HepG2 (cell line): ENCODE results near the gene ARHGAP29. TPM values are rescaled to one million over a fixed set of nuclear protein-coding genes. Genes with fewer than 3 reads are reported as not detected.

Experiments
- AGO2 ChIP-seq: fragments of 200-400 bp; formaldehyde crosslinking; optimal IDR thresholded peaks from 2 replicates; pipeline ENCODE3; 2017; ENCODE audit warnings: mild to moderate bottlenecking, low read depth, low read length, moderate library complexity
- CSRNP1 ChIP-seq: sonication (generic); formaldehyde crosslinking; IDR thresholded peaks from 2 replicates; pipeline ENCODE4 v1.8.1; 2023; ENCODE audit warnings: mild to moderate bottlenecking, missing genetic modification reagents
- EED ChIP-seq: sonication (generic); formaldehyde crosslinking; IDR thresholded peaks from 2 replicates; pipeline ENCODE4 v1.5.0; 2020; ENCODE audit warnings: mild to moderate bottlenecking, missing genetic modification reagents
- GLI4 ChIP-seq: sonication (generic); formaldehyde crosslinking; IDR thresholded peaks from 2 replicates; pipeline ENCODE4 v1.5.1; 2020; ENCODE audit warnings: missing genetic modification reagents, mild to moderate bottlenecking, moderate library complexity, borderline replicate concordance
- MEIS1 ChIP-seq: sonication (generic); formaldehyde crosslinking; IDR thresholded peaks from 2 replicates; pipeline ENCODE4 v1.9.0; 2021; ENCODE audit warnings: mild to moderate bottlenecking, missing genetic modification reagents, moderate library complexity, borderline replicate concordance
- MXD4 ChIP-seq: IDR thresholded peaks from 2 replicates; pipeline ENCODE4 v1.6.1; 2016; ENCODE audit warnings: mild to moderate bottlenecking, missing biosample characterization, missing genetic modification reagents
- NR2F1 ChIP-seq, 2 experiments: fragments of 450-650 bp in 1 of 2; formaldehyde crosslinking in 1 of 2; IDR thresholded peaks; 2 replicates each; pipeline versions ENCODE4 v1.5.0 to v1.6.1; 2016 to 2020; ENCODE audit warnings: mild to moderate bottlenecking in 1 of 2, missing compliant biosample characterization in 1 of 2, missing genetic modification reagents in 1 of 2, moderate library complexity in 1 of 2
- NR3C1 ChIP-seq: sonication (generic); formaldehyde crosslinking; IDR thresholded peaks from 2 replicates; pipeline ENCODE4 v1.4.0; 2020; ENCODE audit warnings: missing genetic modification reagents
- PHB2 ChIP-seq: fragments of 450-650 bp; IDR thresholded peaks from 2 replicates; pipeline ENCODE4 v1.6.1; 2018; ENCODE audit not compliant: partially characterized antibody
- RBM22 ChIP-seq: fragments of 200-400 bp; formaldehyde crosslinking; optimal IDR thresholded peaks from 2 replicates; pipeline ENCODE3; 2017; ENCODE audit warnings: mild to moderate bottlenecking, low read length, moderate library complexity
- SETDB1 ChIP-seq: sonication (generic); formaldehyde crosslinking; IDR thresholded peaks from 2 replicates; pipeline ENCODE4 v1.5.1; 2020; ENCODE audit warnings: missing genetic modification reagents, mild to moderate bottlenecking, borderline replicate concordance
- TCF12 ChIP-seq, 2 experiments: fragments of 450-650 bp in 1 of 2; sonication (generic) in 1 of 2; formaldehyde crosslinking in 1 of 2; IDR thresholded peaks; 2 replicates each; pipeline versions ENCODE4 v1.6.1 to v1.8.0; 2017 to 2022; ENCODE audit warnings: antibody characterized with exemption in 1 of 2, mild to moderate bottlenecking in 1 of 2, missing genetic modification reagents in 1 of 2, moderate library complexity in 1 of 2
- THAP11 ChIP-seq: IDR thresholded peaks from 2 replicates; pipeline ENCODE4 v1.6.1; 2016; ENCODE audit warnings: missing biosample characterization, missing genetic modification reagents
- ZKSCAN5 ChIP-seq: sonication (generic); formaldehyde crosslinking; IDR thresholded peaks from 2 replicates; pipeline ENCODE4 v1.5.1; 2020; ENCODE audit warnings: mild to moderate bottlenecking, missing genetic modification reagents
- ZMYM4 ChIP-seq: sonication (generic); formaldehyde crosslinking; IDR thresholded peaks from 2 replicates; pipeline ENCODE4 v1.8.1; 2023; ENCODE audit warnings: mild to moderate bottlenecking, missing genetic modification reagents
- ZNF12 ChIP-seq: sonication (generic); formaldehyde crosslinking; IDR thresholded peaks from 2 replicates; pipeline ENCODE4 v1.5.0; 2020; ENCODE audit warnings: missing genetic modification reagents
- ZNF160 ChIP-seq: sonication (generic); formaldehyde crosslinking; IDR thresholded peaks from 2 replicates; pipeline ENCODE4 v1.8.0; 2022; ENCODE audit warnings: mild to moderate bottlenecking, inconsistent platforms, missing genetic modification reagents
- ZNF296 ChIP-seq: sonication (generic); formaldehyde crosslinking; conservative IDR thresholded peaks from 2 replicates; pipeline ENCODE4 v1.5.0; 2020; ENCODE audit warnings: mild to moderate bottlenecking, missing genetic modification reagents
- ZNF33A ChIP-seq: sonication (generic); formaldehyde crosslinking; IDR thresholded peaks from 2 replicates; pipeline ENCODE4 v1.5.1; 2020; ENCODE audit warnings: missing genetic modification reagents, mild to moderate bottlenecking, moderate library complexity, borderline replicate concordance
- ZNF543 ChIP-seq: sonication (generic); formaldehyde crosslinking; IDR thresholded peaks from 2 replicates; pipeline ENCODE4 v1.4.0; 2020; ENCODE audit warnings: mild to moderate bottlenecking, missing genetic modification reagents
- ZNF598 ChIP-seq: sonication (generic); formaldehyde crosslinking; IDR thresholded peaks from 2 replicates; pipeline ENCODE4 v1.5.1; 2020; ENCODE audit warnings: mild to moderate bottlenecking, missing genetic modification reagents, borderline replicate concordance
- ZNF724P ChIP-seq: sonication (generic); formaldehyde crosslinking; IDR thresholded peaks from 2 replicates; pipeline ENCODE4 v1.8.0; 2022; ENCODE audit warnings: missing genetic modification reagents, borderline replicate concordance
- ZNF761 ChIP-seq: sonication (generic); formaldehyde crosslinking; conservative IDR thresholded peaks from 2 replicates; pipeline ENCODE4 v1.4.0; 2020; ENCODE audit warnings: mild to moderate bottlenecking, missing genetic modification reagents
- polyA plus RNA-seq, 8 experiments: library from polyadenylated mRNA; depleted of rRNA in 3 of 8; stranded (reverse) in 7 of 8; unstranded in 1 of 8; fragments of >200 nt; fragmentation: Illumina TruSeq in 4 of 8; extraction: Trizol in 4 of 8; gene quantifications; 2 replicates each; pipeline versions ENCODE4 v1.2.1 to v1.2.3, GENCODE V29; 2011 to 2016; ENCODE audit warnings: low read depth in 4 of 8, missing spikeins in 1 of 8, mixed read lengths in 1 of 8; ENCODE audit not compliant: insufficient read depth in 1 of 8
- total RNA-seq, 5 experiments: library from RNA; depleted of rRNA; stranded (reverse); fragments of >200 nt; fragmentation: Illumina TruSeq; extraction: Trizol; gene quantifications; 2 replicates each; pipeline ENCODE4 v1.2.3, GENCODE V29; 2016; ENCODE audit warnings: low read depth in 1 of 5
- TF ChIP-seq, protein P1 (sequence below): sonication (generic); formaldehyde crosslinking; IDR thresholded peaks from 2 replicates; pipeline ENCODE4 v1.4.0; 2020; ENCODE audit warnings: mild to moderate bottlenecking, missing genetic modification reagents
- TF ChIP-seq, protein P2 (sequence below): sonication (generic); formaldehyde crosslinking; IDR thresholded peaks from 2 replicates; pipeline ENCODE4 v1.4.0; 2020; ENCODE audit warnings: mild to moderate bottlenecking, missing genetic modification reagents

Gene ARHGAP29
- total and polyA plus RNA-seq, 2 of the 13 experiments (the other 11 are each of a cell fraction or from before 2014, with no cell fraction given): 12.8 to 18.3 TPM

DNA sequence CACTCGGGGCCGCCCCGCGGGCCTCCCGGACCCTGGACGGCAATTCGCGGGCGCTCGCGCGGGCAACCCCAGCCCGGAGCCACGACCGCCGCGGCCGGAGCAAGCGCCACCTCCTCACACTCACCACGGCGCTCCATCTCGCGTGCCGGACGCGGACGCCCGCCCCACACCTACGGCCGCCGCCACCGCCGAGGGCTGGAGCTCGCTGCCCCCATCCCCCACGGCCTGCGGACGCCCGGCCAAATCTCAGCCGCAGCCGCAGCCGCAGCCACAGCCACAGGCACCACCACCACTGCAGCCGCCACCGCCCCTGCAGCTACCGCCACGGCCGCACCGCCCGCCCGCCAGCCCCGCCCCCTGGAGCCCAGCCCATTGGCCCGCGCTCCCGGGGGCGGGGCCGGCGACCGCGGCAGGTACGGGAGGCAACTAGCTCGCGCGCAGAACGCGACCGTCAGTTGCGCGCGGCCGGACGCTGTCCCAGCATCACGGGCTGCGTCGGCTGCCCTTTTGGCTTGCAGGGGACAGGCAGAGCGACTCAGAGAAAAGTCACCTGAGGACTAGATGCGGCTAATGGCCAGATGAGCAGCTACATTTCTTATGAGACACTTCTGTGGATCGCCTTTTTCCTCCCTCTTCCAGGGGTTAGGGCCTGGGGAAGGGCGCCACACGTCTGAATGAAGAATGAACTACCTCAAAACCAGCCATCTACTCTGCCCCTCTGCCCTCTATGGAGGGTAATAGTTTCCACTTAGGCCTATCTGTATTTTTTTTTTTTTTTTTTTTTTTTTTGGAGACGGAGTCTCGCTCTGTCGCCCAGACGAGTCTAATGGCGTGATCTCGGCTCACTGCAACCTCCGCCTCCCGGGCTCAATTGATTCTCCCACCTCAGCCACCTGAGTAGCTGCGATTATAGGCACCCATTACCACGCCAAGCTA is at the start of gene ARHGAP29 (continued):
- TF ChIP-seq MEIS1 (CRISPR knock-in tag) (no peak), ZNF296 (no peak), ZMYM4 (CRISPR knock-in tag) (peak; percentile 70), ZNF543 (no peak), EED (CRISPR knock-in tag) (no peak), TCF12 (IDR thresholded peaks at IDR 0.05) (no peak), TCF12 (CRISPR knock-in tag; IDR thresholded peaks at IDR 0.05) (peak; percentile 58; the same call in 1 of the 2 replicates), THAP11 (CRISPR knock-in tag) (no peak), RBM22 (no peak), ZNF33A (CRISPR knock-in tag) (no peak), PHB2 (no peak), NR3C1 (CRISPR knock-in tag) (no peak), ZNF12 (CRISPR knock-in tag) (no peak), ZNF761 (CRISPR knock-in tag) (no peak), MXD4 (CRISPR knock-in tag) (no peak), GLI4 (CRISPR knock-in tag) (0 out of 2 replicates have a peak, but pooled peaks have one; percentile 49), NR2F1 (CRISPR knock-in tag; IDR thresholded peaks at IDR 0.05) (no peak), ZKSCAN5 (no peak), ZNF160 (CRISPR knock-in tag) (peak; percentile 86; the same call in 1 of the 2 replicates), AGO2 (peak; percentile 47), SETDB1 (CRISPR knock-in tag) (no peak), ZNF724P (CRISPR knock-in tag) (peak; percentile 42; the same call in 1 of the 2 replicates), CSRNP1 (CRISPR knock-in tag) (no peak; the same call in 1 of the 2 replicates), ZNF598 (0 out of 2 replicates have a peak, but pooled peaks have one; percentile 24)
- TF ChIP-seq, protein P1, sequence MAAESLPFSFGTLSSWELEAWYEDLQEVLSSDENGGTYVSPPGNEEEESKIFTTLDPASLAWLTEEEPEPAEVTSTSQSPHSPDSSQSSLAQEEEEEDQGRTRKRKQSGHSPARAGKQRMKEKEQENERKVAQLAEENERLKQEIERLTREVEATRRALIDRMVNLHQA (CRISPR knock-in tag): no peak
- TF ChIP-seq, protein P2, sequence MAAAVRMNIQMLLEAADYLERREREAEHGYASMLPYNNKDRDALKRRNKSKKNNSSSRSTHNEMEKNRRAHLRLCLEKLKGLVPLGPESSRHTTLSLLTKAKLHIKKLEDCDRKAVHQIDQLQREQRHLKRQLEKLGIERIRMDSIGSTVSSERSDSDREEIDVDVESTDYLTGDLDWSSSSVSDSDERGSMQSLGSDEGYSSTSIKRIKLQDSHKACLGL (CRISPR knock-in tag): no peak
